Memory B cell (primary cell): ENCODE measurements around the gene HBA1.
"Not testable (repeated sequence)": the region's sequence is repeated elsewhere in the genome, so short reads cannot be mapped to it uniquely, and the experiment has no call there.

Source experiments
- ATAC-seq: fragments of 150-1000 bp; cut with Tn5 transposase; 2 replicates; pipeline ENCODE4 v1.10.0; 2021; ENCODE audit warnings: low read depth, mild to moderate bottlenecking, moderate library complexity
- DNase-seq, 2 donors: peaks; one replicate each; pipeline ENCODE4 v3.0.0; 2022; ENCODE audit warnings: low spot score in 2 of 2
- H3K27ac Mint-ChIP-seq: one replicate; pipeline ENCODE4 v1.8.0; 2022; ENCODE audit warnings: mild to moderate bottlenecking, moderate library complexity, mixed read lengths
- H3K27me3 Mint-ChIP-seq: one replicate; pipeline ENCODE4 v1.8.0; 2022; ENCODE audit warnings: mixed read lengths
- H3K36me3 Mint-ChIP-seq: one replicate; pipeline ENCODE4 v1.8.0; 2022; ENCODE audit warnings: mild to moderate bottlenecking, mixed read lengths
- H3K4me1 Mint-ChIP-seq: one replicate; pipeline ENCODE4 v1.8.0; 2022; ENCODE audit warnings: mixed read lengths
- H3K4me3 Mint-ChIP-seq: one replicate; pipeline ENCODE4 v1.8.0; 2022; ENCODE audit warnings: mild to moderate bottlenecking, moderate library complexity, mixed read lengths
- H3K9me3 Mint-ChIP-seq: one replicate; pipeline ENCODE4 v1.8.0; 2022; ENCODE audit warnings: mixed read lengths

The HBA1 gene

GRCh38 chr16:187330-187729, 10.8 kb downstream of the HBA1 start:
- no peak overlapping the region for H3K4me3 Mint-ChIP-seq
- H3K36me3 Mint-ChIP-seq = peaks cover 26% of the 10 kb centered on the region
- DNase-seq (no peak), ATAC-seq (no peak)
- no peaks in the 10 kb centered on the region for H3K27me3 Mint-ChIP-seq
- no peaks in the 10 kb centered on the region for H3K4me1 Mint-ChIP-seq
- H3K9me3 Mint-ChIP-seq = no peaks in the 10 kb centered on the region
- no peak overlapping the region for H3K27ac Mint-ChIP-seq

DNA sequence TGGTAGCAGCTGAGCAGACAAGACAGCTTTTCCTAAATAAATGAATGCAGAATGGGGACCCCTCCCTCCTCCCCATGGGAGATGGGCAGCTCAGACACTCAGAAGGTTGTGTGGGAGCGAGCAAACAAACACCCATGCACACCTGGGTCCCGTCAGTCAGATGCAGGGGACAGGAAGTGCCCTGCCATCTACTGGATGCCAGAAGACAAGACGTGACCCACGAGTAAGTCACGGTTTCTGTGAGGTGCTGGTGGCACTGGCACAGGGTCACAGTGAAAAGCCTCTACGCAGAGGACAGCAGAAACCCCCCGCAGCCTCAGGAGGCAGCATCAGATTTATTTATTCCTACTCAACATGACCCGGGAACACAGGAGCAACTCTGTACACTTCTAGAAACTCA, 12.2 kb downstream of the HBA1 start:
- H3K27me3 Mint-ChIP-seq = no peaks in the 10 kb centered on the region
- DNase-seq = no peak
- no peaks in the 10 kb centered on the region for H3K4me1 Mint-ChIP-seq
- peaks cover 30% of the 10 kb centered on the region for H3K36me3 Mint-ChIP-seq
- H3K9me3 Mint-ChIP-seq = no peaks in the 10 kb centered on the region
- H3K27ac Mint-ChIP-seq = no peak overlapping the region
- no peak overlapping the region for H3K4me3 Mint-ChIP-seq
- ATAC-seq = peak; percentile 60

GRCh38 chr16:189604-190186, 13.2 kb downstream of the HBA1 start:
- Mint-ChIP-seq H3K27me3 (no peaks in the 10 kb centered on the region), H3K27ac (no peak overlapping the region), H3K4me1 (no peaks in the 10 kb centered on the region), H3K36me3 (peaks cover 30% of the 10 kb centered on the region), H3K9me3 (no peaks in the 10 kb centered on the region), H3K4me3 (no peak overlapping the region)
- ATAC-seq = no peak
- no peak for DNase-seq

DNA sequence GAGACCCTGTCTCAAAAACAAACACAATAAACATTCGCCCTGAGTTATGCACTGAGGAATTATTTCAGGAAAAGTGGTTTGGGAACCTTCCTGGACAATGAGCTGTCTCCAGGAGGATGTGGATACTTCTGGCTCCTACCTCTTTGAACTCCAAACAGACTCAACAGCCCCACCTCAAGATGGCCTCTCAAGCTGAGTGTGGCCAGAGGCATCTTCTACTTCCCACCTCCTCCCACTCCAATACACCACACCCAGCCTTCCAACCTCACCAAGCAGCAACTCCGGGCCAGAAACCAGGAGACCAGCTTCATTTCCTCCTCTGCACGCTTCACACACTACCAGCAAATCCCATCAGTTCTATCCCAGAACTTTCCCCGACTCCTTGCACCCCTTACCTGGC, 15.4 kb downstream of the HBA1 start:
- no peak overlapping the region for H3K27ac Mint-ChIP-seq
- no peaks in the 10 kb centered on the region for H3K27me3 Mint-ChIP-seq
- no peak for ATAC-seq
- peaks cover 26% of the 10 kb centered on the region for H3K36me3 Mint-ChIP-seq
- no peak for DNase-seq
- H3K4me3 Mint-ChIP-seq = no peak overlapping the region
- H3K4me1 Mint-ChIP-seq = no peaks in the 10 kb centered on the region
- no peaks in the 10 kb centered on the region for H3K9me3 Mint-ChIP-seq

DNA sequence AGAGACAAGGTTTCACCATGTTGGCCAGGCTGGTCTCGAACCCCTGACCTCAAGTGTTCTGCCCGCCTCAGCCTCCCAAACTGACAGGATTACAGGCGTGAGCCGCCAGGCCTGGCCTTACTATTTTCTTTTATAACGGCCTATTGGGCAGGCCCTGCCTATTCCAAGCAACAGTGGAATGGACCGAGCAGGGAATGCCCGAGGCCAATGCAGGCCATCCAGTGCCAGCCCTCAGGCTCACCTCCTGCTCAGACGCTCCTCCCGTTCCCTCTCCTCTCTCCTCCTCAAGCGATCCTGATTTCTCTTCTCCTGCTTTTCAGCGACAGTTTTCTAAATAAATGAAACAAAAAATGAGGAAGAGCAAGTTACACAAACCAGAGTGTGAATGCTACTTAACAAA, 16.2 kb downstream of the HBA1 start:
- no peaks in the 10 kb centered on the region for H3K27me3 Mint-ChIP-seq
- no peak overlapping the region for H3K4me3 Mint-ChIP-seq
- DNase-seq (no peak), ATAC-seq (no peak)
- no peak overlapping the region for H3K27ac Mint-ChIP-seq
- no peaks in the 10 kb centered on the region for H3K9me3 Mint-ChIP-seq
- no peaks in the 10 kb centered on the region for H3K4me1 Mint-ChIP-seq
- H3K36me3 Mint-ChIP-seq = peaks cover 22% of the 10 kb centered on the region

GRCh38 chr16:193441-193840, 17.0 kb downstream of the HBA1 start:
- Mint-ChIP-seq H3K4me1 (no peaks in the 10 kb centered on the region), H3K4me3 (no peak overlapping the region), H3K9me3 (no peaks in the 10 kb centered on the region), H3K36me3 (peaks cover 22% of the 10 kb centered on the region), H3K27me3 (no peaks in the 10 kb centered on the region), H3K27ac (no peak overlapping the region)
- no peak for ATAC-seq
- DNase-seq = no peak

DNA sequence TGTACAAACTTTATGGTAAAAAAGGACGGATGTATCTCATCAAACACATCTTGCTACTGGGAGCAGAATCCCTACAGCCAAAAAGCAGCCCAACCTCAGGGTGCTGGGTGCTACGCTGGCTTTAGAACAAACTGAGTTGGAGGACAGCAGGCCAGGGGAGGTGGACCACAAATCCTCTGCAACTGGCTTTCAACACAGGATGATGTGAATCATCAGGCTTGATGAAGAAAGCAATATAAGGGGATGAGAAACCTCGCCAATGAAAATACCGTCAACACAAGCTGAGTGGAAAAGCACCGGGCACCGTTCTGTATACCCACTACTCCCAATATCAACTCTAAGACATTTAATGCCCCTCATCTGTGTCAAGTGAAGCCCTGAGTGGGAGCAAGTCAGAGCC, 18.0 kb downstream of the HBA1 start:
- no peak for ATAC-seq
- no peak for DNase-seq

GRCh38 chr16:200388-200787, 23.9 kb downstream of the HBA1 start:
- Mint-ChIP-seq H3K27ac (no peak overlapping the region), H3K27me3 (no peaks in the 10 kb centered on the region), H3K4me3 (no peak overlapping the region), H3K4me1 (no peaks in the 10 kb centered on the region), H3K9me3 (no peaks in the 10 kb centered on the region), H3K36me3 (peaks cover 8% of the 10 kb centered on the region)
- no peak for ATAC-seq
- DNase-seq = no peak

More for the DNA sequence above, 18.0 kb downstream of the HBA1 start:
- Mint-ChIP-seq H3K4me3 (no peak overlapping the region), H3K9me3 (no peaks in the 10 kb centered on the region), H3K27me3 (no peaks in the 10 kb centered on the region), H3K4me1 (no peaks in the 10 kb centered on the region), H3K27ac (no peak overlapping the region), H3K36me3 (peaks cover 17% of the 10 kb centered on the region)

- Mint-ChIP-seq H3K27me3 (no peaks in the 10 kb centered on the region), H3K27ac (no peak overlapping the region), H3K36me3 (peaks cover 20% of the 10 kb centered on the region), H3K4me3 (no peak overlapping the region), H3K4me1 (no peaks in the 10 kb centered on the region), H3K9me3 (no peaks in the 10 kb centered on the region)
- DNase-seq (no peak), ATAC-seq (no peak)
Observed at GRCh38 chr16:203246-203645, 26.8 kb downstream of the HBA1 start.

DNA sequence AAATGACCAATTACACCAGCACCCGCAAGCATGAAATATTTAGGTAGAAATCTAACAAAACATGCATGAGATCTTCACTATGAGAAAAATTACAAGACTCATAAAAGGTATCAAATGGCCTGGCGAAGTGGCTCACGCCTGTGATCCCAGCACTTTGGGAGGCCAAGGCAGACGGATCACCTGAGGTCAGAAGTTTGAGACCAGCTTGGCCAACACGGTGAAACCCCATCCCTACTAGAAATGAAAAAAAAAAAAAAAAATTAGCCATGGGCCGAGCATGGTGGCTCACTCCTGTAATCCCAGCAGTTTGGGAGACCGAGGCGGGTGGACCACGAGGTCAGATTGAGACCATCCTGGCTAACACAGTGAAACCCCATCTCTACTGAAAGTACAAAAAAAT, 27.6 kb downstream of the HBA1 start:
- H3K27me3 Mint-ChIP-seq, H3K9me3 Mint-ChIP-seq, H3K4me1 Mint-ChIP-seq, DNase-seq, H3K4me3 Mint-ChIP-seq, ATAC-seq, H3K27ac Mint-ChIP-seq: not testable (repeated sequence)
- peaks cover 23% of the 10 kb centered on the region for H3K36me3 Mint-ChIP-seq

- DNase-seq, H3K27me3 Mint-ChIP-seq, H3K4me3 Mint-ChIP-seq, H3K27ac Mint-ChIP-seq, H3K9me3 Mint-ChIP-seq, H3K4me1 Mint-ChIP-seq, ATAC-seq: not testable (repeated sequence)
- H3K36me3 Mint-ChIP-seq = peaks cover 18% of the 10 kb centered on the region
Observed at GRCh38 chr16:209359-209758, 32.9 kb downstream of the HBA1 start.

DNA sequence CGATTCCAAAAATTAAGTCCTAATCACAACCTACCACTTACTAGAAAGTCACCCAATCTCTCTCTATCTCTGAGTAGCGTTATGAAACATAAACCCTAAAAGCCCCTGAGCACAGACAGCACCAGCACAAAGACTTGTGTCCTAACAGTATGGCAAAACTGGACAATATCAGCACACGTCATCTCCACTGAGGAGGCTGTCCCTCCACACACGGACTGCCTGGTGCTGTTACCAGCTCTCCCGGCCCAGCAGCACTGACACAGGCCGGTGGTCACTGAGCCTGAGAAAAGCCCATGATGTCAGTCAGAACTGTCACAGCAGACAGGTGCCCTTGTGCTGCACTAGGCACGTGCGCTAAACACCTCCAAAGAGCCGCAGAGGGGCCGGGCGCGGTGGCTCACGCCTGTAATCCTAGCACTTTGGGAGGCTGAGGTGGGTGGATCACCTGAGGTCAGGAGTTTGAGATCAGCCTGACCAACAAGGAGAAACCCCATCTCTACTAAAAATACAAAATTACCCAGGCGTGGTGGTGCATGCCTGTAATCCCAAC, 35.2 kb downstream of the HBA1 start:
- not testable (repeated sequence) for H3K27me3 Mint-ChIP-seq, H3K9me3 Mint-ChIP-seq, DNase-seq, H3K4me3 Mint-ChIP-seq, H3K27ac Mint-ChIP-seq, H3K4me1 Mint-ChIP-seq, ATAC-seq
- H3K36me3 Mint-ChIP-seq = peaks cover 11% of the 10 kb centered on the region

- Mint-ChIP-seq H3K36me3 (peaks cover 10% of the 10 kb centered on the region), H3K27me3 (no peaks in the 10 kb centered on the region), H3K9me3 (no peaks in the 10 kb centered on the region), H3K4me1 (no peaks in the 10 kb centered on the region), H3K27ac (no peak overlapping the region), H3K4me3 (no peak overlapping the region)
- DNase-seq = no peak
- ATAC-seq = no peak
Observed at GRCh38 chr16:212999-213398, 36.5 kb downstream of the HBA1 start.

GRCh38 chr16:220021-220420, 43.5 kb downstream of the HBA1 start:
- ATAC-seq (no peak), DNase-seq (no peak)
- Mint-ChIP-seq H3K27me3 (no peaks in the 10 kb centered on the region), H3K4me3 (no peak overlapping the region), H3K27ac (no peak overlapping the region), H3K4me1 (peaks cover 6% of the 10 kb centered on the region), H3K36me3 (peaks cover 21% of the 10 kb centered on the region), H3K9me3 (no peaks in the 10 kb centered on the region)
